CD14-positive monocyte (primary cell): Measurements from ENCODE around the gene DNAJA3. TPM values are rescaled to one million over a fixed set of nuclear protein-coding genes. Genes with fewer than 3 reads are reported as not detected.

Source experiments
- DNase-seq, 3 donors: peaks; one replicate each; pipeline ENCODE4 v3.0.0-alpha.2; 2011 to 2022
- H2AFZ ChIP-seq: 2 replicates; pipeline ENCODE4 v1.6.0; 2012; ENCODE audit warnings: mild to moderate bottlenecking, low read depth, low read length, inconsistent platforms; ENCODE audit not compliant: insufficient read depth, poor library complexity, severe bottlenecking
- H3K27ac ChIP-seq, 2 donors: 1 replicate in 1 of 2; 2 replicates in 1 of 2; pipeline ENCODE4 v1.5.1; 2012 to 2013; ENCODE audit warnings: low read length in 2 of 2, control low read depth in 1 of 2, inconsistent platforms in 1 of 2, low read depth in 1 of 2, mild to moderate bottlenecking in 1 of 2
- H3K27me3 ChIP-seq, 2 donors: one replicate each; pipeline versions ENCODE4 v1.6.0 to v1.6.1; 2011 to 2013; ENCODE audit warnings: low read length in 2 of 2; ENCODE audit not compliant: control insufficient read depth in 2 of 2, insufficient read depth in 2 of 2
- H3K36me3 ChIP-seq, 2 donors: replicated peaks in 1 of 2; 1 replicate in 1 of 2; 2 replicates in 1 of 2; pipeline versions ENCODE4 v1.5.1 to v1.6.1; 2012 to 2013; ENCODE audit warnings: low read length in 2 of 2, control low read depth in 1 of 2, inconsistent platforms in 1 of 2, mild to moderate bottlenecking in 1 of 2; ENCODE audit not compliant: insufficient read depth in 2 of 2, control insufficient read depth in 1 of 2
- H3K4me1 ChIP-seq, 2 donors: 1 replicate in 1 of 2; 2 replicates in 1 of 2; pipeline versions ENCODE4 v1.5.1 to v1.6.1; 2012 to 2013; ENCODE audit warnings: low read length in 2 of 2, control low read depth in 1 of 2, inconsistent platforms in 1 of 2, mild to moderate bottlenecking in 1 of 2, moderate library complexity in 1 of 2; ENCODE audit not compliant: insufficient read depth in 2 of 2, control insufficient read depth in 1 of 2
- H3K4me2 ChIP-seq: replicated peaks from 2 replicates; pipeline ENCODE3; 2012; ENCODE audit warnings: low read length, moderate library complexity, mild to moderate bottlenecking; ENCODE audit not compliant: poor library complexity, severe bottlenecking; ENCODE audit errors: extremely low read depth
- H3K4me3 ChIP-seq, 3 experiments: fragments of 200-600 bp in 1 of 3; sonication (generic) in 1 of 3; replicated peaks in 1 of 3; 1 replicate in 2 of 3; 2 replicates in 1 of 3; pipeline ENCODE4 v1.5.1; 2011 to 2013; ENCODE audit warnings: low read length in 3 of 3, mild to moderate bottlenecking in 3 of 3, control low read depth in 2 of 3, low read depth in 2 of 3, inconsistent platforms in 1 of 3, moderate library complexity in 1 of 3
- H3K79me2 ChIP-seq: 2 replicates; pipeline ENCODE4 v1.6.0; 2012; ENCODE audit warnings: mild to moderate bottlenecking, control low read depth, inconsistent platforms, low read length, moderate library complexity; ENCODE audit not compliant: insufficient read depth
- H3K9ac ChIP-seq: 2 replicates; pipeline ENCODE4 v1.6.0; 2017; ENCODE audit warnings: low read length, mild to moderate bottlenecking; ENCODE audit not compliant: insufficient read depth, poor library complexity, severe bottlenecking
- H3K9me3 ChIP-seq, 2 donors: replicated peaks in 1 of 2; 1 replicate in 1 of 2; 2 replicates in 1 of 2; pipeline versions ENCODE4 v1.5.1 to v1.6.1; 2012 to 2013; ENCODE audit warnings: low read length in 2 of 2, control low read depth in 1 of 2; ENCODE audit not compliant: control insufficient read depth in 1 of 2, insufficient read depth in 1 of 2
- H4K20me1 ChIP-seq: 2 replicates; pipeline ENCODE4 v1.6.0; 2012; ENCODE audit warnings: mild to moderate bottlenecking, low read length, control low read depth, moderate library complexity; ENCODE audit not compliant: insufficient read depth
- H3K27ac Mint-ChIP-seq, 7 donors: one replicate each; pipeline ENCODE4 v1.8.0; 2020; ENCODE audit warnings: mild to moderate bottlenecking in 7 of 7, mixed read lengths in 7 of 7, moderate library complexity in 6 of 7, inconsistent platforms in 2 of 7
- H3K27me3 Mint-ChIP-seq, 3 donors: one replicate each; pipeline ENCODE4 v1.8.0; 2021 to 2022; ENCODE audit warnings: low read depth in 3 of 3, mild to moderate bottlenecking in 3 of 3, mixed read lengths in 3 of 3, moderate library complexity in 3 of 3, inconsistent platforms in 1 of 3
- H3K36me3 Mint-ChIP-seq, 2 donors: one replicate each; pipeline ENCODE4 v1.8.0; 2020; ENCODE audit warnings: mixed read lengths in 2 of 2, inconsistent platforms in 1 of 2, mild to moderate bottlenecking in 1 of 2
- H3K4me1 Mint-ChIP-seq: one replicate; pipeline ENCODE4 v1.8.0; 2020; ENCODE audit warnings: mild to moderate bottlenecking, mixed read lengths
- H3K4me3 Mint-ChIP-seq, 2 donors: one replicate each; pipeline ENCODE4 v1.8.0; 2020; ENCODE audit warnings: mild to moderate bottlenecking in 2 of 2, mixed read lengths in 2 of 2, moderate library complexity in 1 of 2
- H3K9me3 Mint-ChIP-seq, 7 donors: one replicate each; pipeline ENCODE4 v1.8.0; 2020 to 2022; ENCODE audit warnings: mixed read lengths in 7 of 7, mild to moderate bottlenecking in 6 of 7, moderate library complexity in 6 of 7, inconsistent platforms in 2 of 7
- CTCF ChIP-seq: fragments of 200-600 bp; IDR thresholded peaks from one replicate; pipeline ENCODE4 v1.8.0; 2022; ENCODE audit warnings: antibody characterized with exemption, mild to moderate bottlenecking
- WGBS: methylation state at CpG from one replicate; pipeline ENCODE4 v1.1.5; 2013; ENCODE audit warnings: missing lambda C conversion rate; ENCODE audit not compliant: insufficient coverage; 5-methylcytosine and 5-hydroxymethylcytosine counted together
- intact Hi-C, 2 donors: fragments of 100-400 bp; cut with micrococcal nuclease; formaldehyde crosslinking; loops; one replicate each; pipeline versions ENCODE4 v1.15.0 to v1.15.1; 2023
- polyA plus RNA-seq, 3 donors: library from polyadenylated mRNA; depleted of rRNA in 1 of 3; unstranded in 2 of 3; stranded (reverse) in 1 of 3; fragments of 300-500 nt in 2 of 3; fragments of >200 nt in 1 of 3; fragmentation: Illumina TruSeq in 2 of 3; gene quantifications; 1 replicate in 2 of 3; 2 replicates in 1 of 3; pipeline ENCODE4 v1.2.3, GENCODE V29; 2012 to 2021

The DNAJA3 gene
- polyA plus RNA-seq, 3 donors: 17.1 to 27.9 (median 19.5) TPM

- H3K9me3 ChIP-seq: no peaks in the 10 kb centered on the region
- no peak overlapping the region for H3K4me3 ChIP-seq
- H3K27me3 Mint-ChIP-seq: no peaks in the 10 kb centered on the region
- no peak for DNase-seq
- no peak overlapping the region for H3K9ac ChIP-seq
- H3K36me3 ChIP-seq: peaks cover 90 to 94% of the 10 kb centered on the region in 2 donors
- no peak overlapping the region for H3K4me3 Mint-ChIP-seq
- intact Hi-C loops: no loop called here
- H3K79me2 ChIP-seq: peaks cover 4% of the 10 kb centered on the region
- 93% methylated on average over 4 of the region's 12 CpGs for WGBS
- no peak overlapping the region for H3K27ac ChIP-seq
- no peaks in the 10 kb centered on the region for H3K27me3 ChIP-seq
- H3K9me3 Mint-ChIP-seq: no peaks in the 10 kb centered on the region
- H3K4me2 ChIP-seq: no peak overlapping the region
- no peak overlapping the region for H3K27ac Mint-ChIP-seq
- H4K20me1 ChIP-seq: peaks cover 98% of the 10 kb centered on the region
- H3K4me1 Mint-ChIP-seq: no peaks in the 10 kb centered on the region
- no peak for TF ChIP-seq CTCF
- peaks cover 39 to 85% of the 10 kb centered on the region in 2 donors for H3K36me3 Mint-ChIP-seq
- no peak overlapping the region for H2AFZ ChIP-seq
- no peaks in the 10 kb centered on the region for H3K4me1 ChIP-seq
Observed at GRCh38 chr16:4383591-4384444, 41.9 kb upstream of the DNAJA3 start.

DNA sequence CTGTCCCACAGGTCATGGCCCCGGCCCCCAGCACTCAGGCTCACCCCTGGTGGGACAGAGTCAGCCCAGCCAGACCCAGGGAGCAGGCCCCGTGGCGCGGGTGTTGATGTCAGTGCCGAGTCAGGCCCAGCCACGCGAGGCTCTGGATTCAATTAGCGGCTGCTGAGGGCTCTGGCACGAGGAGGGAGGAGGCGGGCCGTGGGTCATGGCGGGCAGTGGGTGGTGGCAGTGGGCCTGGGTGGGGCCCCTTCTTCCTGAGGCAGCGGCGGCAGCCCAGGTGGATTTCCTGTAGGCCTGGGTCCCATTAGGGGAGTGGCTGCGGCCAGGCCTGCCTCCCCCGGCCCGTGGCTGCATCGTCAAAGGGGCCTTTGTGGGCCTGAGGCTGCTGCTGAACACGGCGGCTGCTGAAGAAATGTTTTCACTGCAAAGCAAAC is 41.1 kb upstream of the DNAJA3 start:
- Histone ChIP-seq H3K36me3 (peaks cover 90 to 94% of the 10 kb centered on the region in 2 donors), H3K9me3 (no peaks in the 10 kb centered on the region), H4K20me1 (peaks cover 98% of the 10 kb centered on the region), H3K27ac (no peak overlapping the region), H3K4me1 (no peaks in the 10 kb centered on the region), H3K9ac (no peak overlapping the region), H3K79me2 (no peaks in the 10 kb centered on the region), H3K4me3 (no peak overlapping the region), H2AFZ (no peak overlapping the region), H3K27me3 (no peaks in the 10 kb centered on the region), H3K4me2 (no peak overlapping the region)
- 73% methylated on average over 12 of the region's 20 CpGs for WGBS
- intact Hi-C loops: no loop called here
- no peaks in the 10 kb centered on the region for H3K9me3 Mint-ChIP-seq
- no peak overlapping the region for H3K4me3 Mint-ChIP-seq
- no peaks in the 10 kb centered on the region for H3K27me3 Mint-ChIP-seq
- no peak for TF ChIP-seq CTCF
- H3K27ac Mint-ChIP-seq: no peak overlapping the region
- H3K4me1 Mint-ChIP-seq: no peaks in the 10 kb centered on the region
- DNase-seq: no peak
- peaks cover 40 to 85% of the 10 kb centered on the region in 2 donors for H3K36me3 Mint-ChIP-seq
